HG02759 (cell line): ENCODE measurements around the gene ABCB8.
A peak's percentile ranks its signal among the peaks of the same experiment; 100 is the strongest.

ENCODE experiments used
- ATAC-seq: cut with Tn5 transposase; IDR thresholded peaks from one replicate; pipeline ENCODE4 v1.9.1; 2021; ENCODE audit warnings: mild to moderate bottlenecking, moderate library complexity; ENCODE audit not compliant: unreplicated experiment

Gene ABCB8

GRCh38 chr7:151028131-151028947, at the start of gene ABCB8:
TSS of gene ABCB8 (plus strand) at chr7:151028450. CDS start at chr7:151028516, 66 bp downstream.
- ATAC-seq, result peak; percentile 96

DNA sequence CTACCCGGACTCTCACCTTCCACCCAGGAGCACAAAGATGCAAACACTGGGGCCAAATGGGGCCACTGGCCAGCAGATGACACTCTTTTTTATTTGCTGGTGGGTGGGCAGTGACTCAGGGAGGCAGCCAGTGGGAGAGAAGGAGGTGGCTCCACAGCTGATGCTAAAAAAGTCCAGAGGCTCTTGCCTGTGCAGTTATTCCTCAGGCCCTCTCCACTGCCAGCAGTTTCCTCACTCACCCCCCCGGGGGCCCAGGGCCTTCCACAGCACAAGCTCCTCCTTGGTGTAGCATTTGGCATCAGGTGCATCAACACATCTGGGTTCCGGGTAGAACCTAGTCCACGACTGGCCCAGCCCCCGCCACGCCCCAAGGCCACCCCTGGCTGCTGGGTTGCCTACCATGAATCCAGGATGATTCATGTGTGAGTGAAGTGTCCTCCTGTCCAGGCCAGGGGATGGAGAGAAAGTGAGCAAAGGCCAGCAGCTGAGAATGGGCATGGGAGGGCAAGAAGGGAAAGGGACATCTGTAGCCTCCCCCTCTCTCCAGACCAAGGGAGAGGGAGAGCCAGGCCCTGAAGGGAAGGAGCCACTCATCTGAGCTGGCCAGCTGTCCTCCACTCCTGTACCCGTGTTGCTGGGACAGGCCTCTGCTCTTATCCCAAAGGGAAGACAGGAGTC, 48.4 kb upstream of the ABCB8 start:
- no peak for ATAC-seq

- ATAC-seq, result no peak
Measured at GRCh38 chr7:150980663-150981062, 47.6 kb upstream of the ABCB8 start.

- no peak for ATAC-seq
Measured at GRCh38 chr7:150981644-150982043, 46.6 kb upstream of the ABCB8 start.

GRCh38 chr7:150982351-150982750, 45.9 kb upstream of the ABCB8 start:
- no peak for ATAC-seq

- ATAC-seq, result no peak
Measured at GRCh38 chr7:150983893-150984368, 44.3 kb upstream of the ABCB8 start.

GRCh38 chr7:150986099-150986512, 42.1 kb upstream of the ABCB8 start:
- no peak for ATAC-seq

DNA sequence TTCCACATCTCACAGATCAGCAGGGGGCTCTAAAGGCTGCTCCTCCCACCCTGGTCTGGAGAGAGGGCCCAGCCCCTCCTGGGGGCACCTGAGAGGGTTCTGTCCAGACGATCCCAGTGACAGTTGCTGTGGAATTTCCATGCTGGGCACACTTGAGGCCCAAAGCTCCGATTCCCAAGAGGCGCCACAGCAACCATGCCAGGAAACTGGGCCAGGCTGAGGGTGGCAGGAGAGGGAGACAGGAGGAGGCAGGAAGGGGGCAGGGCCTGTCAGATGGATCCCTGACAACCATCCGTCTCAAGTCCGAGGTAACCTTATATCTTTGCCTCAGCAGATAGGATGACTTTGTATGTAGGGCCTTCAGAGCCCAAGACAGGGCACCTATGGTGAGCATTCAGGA, 41.7 kb upstream of the ABCB8 start:
- ATAC-seq, result no peak

DNA sequence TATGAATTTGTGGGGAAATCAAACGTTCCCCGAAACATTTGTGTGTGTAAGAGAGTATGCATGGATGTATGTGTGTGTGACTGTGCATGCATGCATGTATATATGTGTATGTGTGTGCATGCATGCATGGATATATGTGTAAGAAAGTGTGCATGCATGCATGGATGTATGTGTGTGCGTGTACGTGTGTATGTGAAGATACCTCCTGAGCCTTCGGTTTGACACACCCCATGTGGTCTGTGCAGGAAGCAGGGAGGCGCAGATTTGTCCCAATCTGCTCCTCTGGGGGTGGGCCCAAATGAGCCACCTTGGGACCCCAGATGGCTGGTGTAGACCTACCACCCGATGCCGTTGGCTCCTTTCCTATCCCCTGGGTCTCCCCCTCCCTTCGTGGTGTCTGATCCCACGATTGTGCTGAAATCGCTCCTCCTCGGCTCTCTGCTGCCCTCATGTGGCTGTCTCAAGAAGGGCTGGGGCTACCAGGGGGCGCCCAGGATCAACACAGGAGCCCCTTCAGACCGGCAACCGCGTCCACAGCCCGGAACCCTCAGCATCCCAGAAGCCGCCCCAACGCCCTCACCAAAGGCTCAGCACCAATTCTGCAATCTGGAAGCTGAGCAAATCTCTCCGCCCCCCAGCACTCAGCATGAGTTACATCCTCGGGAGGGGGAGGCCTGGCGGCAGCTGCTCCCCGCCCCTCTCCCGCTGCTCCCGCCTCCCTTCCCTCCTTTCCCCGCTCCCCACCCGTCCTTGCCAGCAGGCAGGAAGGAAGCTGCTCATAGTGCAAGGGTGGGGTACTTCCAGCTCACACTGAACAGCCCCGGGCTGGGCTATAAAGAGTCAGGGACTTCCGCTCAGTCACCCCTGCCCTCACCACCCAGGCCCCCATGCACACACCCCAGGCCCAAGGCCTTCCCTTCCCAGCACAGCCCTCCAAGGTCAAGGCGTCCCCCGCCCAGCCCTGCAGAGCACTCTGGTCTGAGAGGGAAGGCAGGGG, 39.7 kb upstream of the ABCB8 start:
- ATAC-seq, result no peak

- ATAC-seq, result no peak
Measured at GRCh38 chr7:150989456-150989855, 38.8 kb upstream of the ABCB8 start.

GRCh38 chr7:150990416-150991186, 37.6 kb upstream of the ABCB8 start, which contains the start of gene NOS3:
TSS of gene NOS3 (plus strand) at chr7:150991017. CDS start at chr7:150993804, 2,787 bp downstream.
- ATAC-seq, result no peak

- ATAC-seq, result no peak
Measured at GRCh38 chr7:150992051-150992640, 36.1 kb upstream of the ABCB8 start.

DNA sequence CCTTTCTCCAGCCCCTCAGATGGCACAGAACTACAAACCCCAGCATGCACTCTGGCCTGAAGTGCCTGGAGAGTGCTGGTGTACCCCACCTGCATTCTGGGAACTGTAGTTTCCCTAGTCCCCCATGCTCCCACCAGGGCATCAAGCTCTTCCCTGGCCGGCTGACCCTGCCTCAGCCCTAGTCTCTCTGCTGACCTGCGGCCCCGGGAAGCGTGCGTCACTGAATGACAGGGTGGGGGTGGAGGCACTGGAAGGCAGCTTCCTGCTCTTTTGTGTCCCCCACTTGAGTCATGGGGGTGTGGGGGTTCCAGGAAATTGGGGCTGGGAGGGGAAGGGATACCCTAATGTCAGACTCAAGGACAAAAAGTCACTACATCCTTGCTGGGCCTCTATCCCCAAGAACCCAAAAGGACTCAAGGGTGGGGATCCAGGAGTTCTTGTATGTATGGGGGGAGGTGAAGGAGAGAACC, 35.4 kb upstream of the ABCB8 start:
- ATAC-seq, result peak; percentile 59

DNA sequence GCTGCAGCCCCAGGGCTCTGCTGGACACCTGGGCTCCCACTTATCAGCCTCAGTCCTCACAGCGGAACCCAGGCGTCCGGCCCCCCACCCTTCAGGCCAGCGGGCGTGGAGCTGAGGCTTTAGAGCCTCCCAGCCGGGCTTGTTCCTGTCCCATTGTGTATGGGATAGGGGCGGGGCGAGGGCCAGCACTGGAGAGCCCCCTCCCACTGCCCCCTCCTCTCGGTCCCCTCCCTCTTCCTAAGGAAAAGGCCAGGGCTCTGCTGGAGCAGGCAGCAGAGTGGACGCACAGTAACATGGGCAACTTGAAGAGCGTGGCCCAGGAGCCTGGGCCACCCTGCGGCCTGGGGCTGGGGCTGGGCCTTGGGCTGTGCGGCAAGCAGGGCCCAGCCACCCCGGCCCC, 34.7 kb upstream of the ABCB8 start:
- no peak for ATAC-seq

GRCh38 chr7:150994141-150994837, 34.0 kb upstream of the ABCB8 start:
- no peak for ATAC-seq

GRCh38 chr7:150994838-150995510, 33.3 kb upstream of the ABCB8 start:
- no peak for ATAC-seq

DNA sequence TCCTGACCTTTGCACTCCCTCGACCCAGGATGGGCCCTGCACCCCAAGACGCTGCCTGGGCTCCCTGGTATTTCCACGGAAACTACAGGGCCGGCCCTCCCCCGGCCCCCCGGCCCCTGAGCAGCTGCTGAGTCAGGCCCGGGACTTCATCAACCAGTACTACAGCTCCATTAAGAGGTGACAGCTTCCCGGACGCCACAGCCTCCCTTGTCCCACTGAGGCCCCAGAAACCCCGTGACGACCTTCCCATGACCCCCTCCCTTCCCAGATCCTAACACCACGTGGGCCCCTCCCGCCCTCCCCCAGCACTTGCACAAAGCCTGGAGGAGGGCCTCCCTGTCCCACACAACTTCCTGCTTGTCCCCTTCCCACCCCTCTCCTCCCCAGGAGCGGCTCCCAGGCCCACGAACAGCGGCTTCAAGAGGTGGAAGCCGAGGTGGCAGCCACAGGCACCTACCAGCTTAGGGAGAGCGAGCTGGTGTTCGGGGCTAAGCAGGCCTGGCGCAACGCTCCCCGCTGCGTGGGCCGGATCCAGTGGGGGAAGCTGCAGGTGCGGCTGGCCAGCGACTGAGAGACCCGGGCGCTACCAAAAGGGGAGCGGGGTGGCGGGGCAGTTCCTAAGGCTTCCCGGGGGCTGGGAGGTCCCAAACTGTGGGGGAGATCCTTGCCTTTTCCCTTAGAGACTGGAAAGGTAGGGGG, 31.7 kb upstream of the ABCB8 start:
- ATAC-seq, result no peak

DNA sequence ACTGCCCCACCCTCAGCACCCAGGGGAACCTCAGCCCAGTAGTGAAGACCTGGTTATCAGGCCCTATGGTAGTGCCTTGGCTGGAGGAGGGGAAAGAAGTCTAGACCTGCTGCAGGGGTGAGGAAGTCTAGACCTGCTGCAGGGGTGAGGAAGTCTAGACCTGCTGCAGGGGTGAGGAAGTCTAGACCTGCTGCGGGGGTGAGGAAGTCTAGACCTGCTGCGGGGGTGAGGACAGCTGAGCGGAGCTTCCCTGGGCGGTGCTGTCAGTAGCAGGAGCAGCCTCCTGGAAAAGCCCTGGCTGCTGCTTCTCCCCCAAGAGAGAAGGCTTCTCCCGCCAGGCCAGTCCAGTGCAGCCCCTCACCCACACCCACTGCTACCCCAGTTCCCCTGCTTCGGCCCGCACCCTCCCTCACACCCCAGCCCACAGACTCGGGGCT, 31.2 kb upstream of the ABCB8 start:
- no peak for ATAC-seq
